Ishikawa (cell line): ENCODE results near the gene KIAA1671.

ENCODE experiments used
- EGR1 ChIP-seq: IDR thresholded peaks from 2 replicates; pipeline ENCODE4 v1.6.1; 2012
- EP300 ChIP-seq: IDR thresholded peaks from 2 replicates; pipeline ENCODE4 v1.6.1; 2012; ENCODE audit warnings: borderline replicate concordance
- RAD21 ChIP-seq: IDR thresholded peaks from 2 replicates; pipeline ENCODE4 v1.6.1; 2012; ENCODE audit warnings: low read depth
- TEAD4 ChIP-seq: IDR thresholded peaks from 2 replicates; pipeline ENCODE4 v1.6.1; 2012
- ZBTB7A ChIP-seq: IDR thresholded peaks from 2 replicates; pipeline ENCODE4 v1.6.1; 2012; ENCODE audit warnings: low read depth
- TF ChIP-seq, protein P1 (sequence below): IDR thresholded peaks from 2 replicates; pipeline ENCODE4 v1.6.1; 2012
- TF ChIP-seq, protein P2 (sequence below): IDR thresholded peaks from 2 replicates; pipeline ENCODE4 v1.6.1; 2012; ENCODE audit warnings: low read depth, mild to moderate bottlenecking

DNA sequence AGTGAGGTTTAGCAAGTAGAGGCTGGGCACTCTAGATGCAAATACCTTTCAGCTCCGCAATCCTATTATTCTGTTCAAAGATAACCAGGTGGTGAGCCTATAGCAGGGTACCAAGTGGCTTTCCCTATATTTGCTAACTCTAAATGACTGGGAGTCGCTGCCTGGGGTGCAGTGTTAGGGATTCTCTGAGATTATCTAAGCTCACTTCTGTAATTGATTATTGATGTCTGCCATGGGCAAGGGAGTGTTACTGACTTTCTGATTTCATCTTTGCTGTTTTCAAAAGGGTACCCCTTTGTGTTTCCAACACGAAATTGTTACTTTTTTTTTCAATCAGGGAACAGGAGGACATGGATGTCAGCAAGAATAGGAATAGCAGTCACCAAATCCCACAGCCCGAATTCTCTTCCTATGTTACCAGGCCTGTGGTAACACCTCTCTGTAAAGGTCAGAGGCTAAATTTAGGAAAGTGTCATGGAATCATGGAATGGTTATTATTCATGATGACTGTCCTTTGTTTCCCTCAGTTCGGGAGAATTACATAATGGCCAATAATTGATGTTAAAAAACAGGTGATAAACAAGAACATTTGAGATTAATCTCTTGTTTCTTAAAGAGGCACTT is 184.5 kb downstream of the KIAA1671 start:
- TF ChIP-seq TEAD4: no peak
- TF ChIP-seq, protein P1, sequence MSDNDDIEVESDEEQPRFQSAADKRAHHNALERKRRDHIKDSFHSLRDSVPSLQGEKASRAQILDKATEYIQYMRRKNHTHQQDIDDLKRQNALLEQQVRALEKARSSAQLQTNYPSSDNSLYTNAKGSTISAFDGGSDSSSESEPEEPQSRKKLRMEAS: no peak
- TF ChIP-seq EGR1: no peak
- no peak for TF ChIP-seq RAD21
- no peak for TF ChIP-seq ZBTB7A
- TF ChIP-seq, protein P2, sequence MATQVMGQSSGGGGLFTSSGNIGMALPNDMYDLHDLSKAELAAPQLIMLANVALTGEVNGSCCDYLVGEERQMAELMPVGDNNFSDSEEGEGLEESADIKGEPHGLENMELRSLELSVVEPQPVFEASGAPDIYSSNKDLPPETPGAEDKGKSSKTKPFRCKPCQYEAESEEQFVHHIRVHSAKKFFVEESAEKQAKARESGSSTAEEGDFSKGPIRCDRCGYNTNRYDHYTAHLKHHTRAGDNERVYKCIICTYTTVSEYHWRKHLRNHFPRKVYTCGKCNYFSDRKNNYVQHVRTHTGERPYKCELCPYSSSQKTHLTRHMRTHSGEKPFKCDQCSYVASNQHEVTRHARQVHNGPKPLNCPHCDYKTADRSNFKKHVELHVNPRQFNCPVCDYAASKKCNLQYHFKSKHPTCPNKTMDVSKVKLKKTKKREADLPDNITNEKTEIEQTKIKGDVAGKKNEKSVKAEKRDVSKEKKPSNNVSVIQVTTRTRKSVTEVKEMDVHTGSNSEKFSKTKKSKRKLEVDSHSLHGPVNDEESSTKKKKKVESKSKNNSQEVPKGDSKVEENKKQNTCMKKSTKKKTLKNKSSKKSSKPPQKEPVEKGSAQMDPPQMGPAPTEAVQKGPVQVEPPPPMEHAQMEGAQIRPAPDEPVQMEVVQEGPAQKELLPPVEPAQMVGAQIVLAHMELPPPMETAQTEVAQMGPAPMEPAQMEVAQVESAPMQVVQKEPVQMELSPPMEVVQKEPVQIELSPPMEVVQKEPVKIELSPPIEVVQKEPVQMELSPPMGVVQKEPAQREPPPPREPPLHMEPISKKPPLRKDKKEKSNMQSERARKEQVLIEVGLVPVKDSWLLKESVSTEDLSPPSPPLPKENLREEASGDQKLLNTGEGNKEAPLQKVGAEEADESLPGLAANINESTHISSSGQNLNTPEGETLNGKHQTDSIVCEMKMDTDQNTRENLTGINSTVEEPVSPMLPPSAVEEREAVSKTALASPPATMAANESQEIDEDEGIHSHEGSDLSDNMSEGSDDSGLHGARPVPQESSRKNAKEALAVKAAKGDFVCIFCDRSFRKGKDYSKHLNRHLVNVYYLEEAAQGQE: no peak
- no peak for TF ChIP-seq EP300
